Fibroblast of mammary gland (primary cell): ENCODE measurements around the gene MPZL3.

Experiments used
- DNase-seq: peaks from one replicate; pipeline ENCODE4 v3.0.0-alpha.2; 2010; ENCODE audit warnings: low read depth
- H3K4me3 ChIP-seq: 2 replicates; pipeline ENCODE4 v1.5.1; 2011; ENCODE audit warnings: low read depth, mild to moderate bottlenecking, low read length, moderate library complexity; ENCODE audit not compliant: control insufficient read depth
- TF ChIP-seq, protein P1 (sequence below): conservative IDR thresholded peaks from 2 replicates; pipeline ENCODE4 v1.5.1; 2011; ENCODE audit warnings: low read depth, low read length, inconsistent platforms; ENCODE audit not compliant: control insufficient read depth, insufficient read depth

The MPZL3 gene

DNA sequence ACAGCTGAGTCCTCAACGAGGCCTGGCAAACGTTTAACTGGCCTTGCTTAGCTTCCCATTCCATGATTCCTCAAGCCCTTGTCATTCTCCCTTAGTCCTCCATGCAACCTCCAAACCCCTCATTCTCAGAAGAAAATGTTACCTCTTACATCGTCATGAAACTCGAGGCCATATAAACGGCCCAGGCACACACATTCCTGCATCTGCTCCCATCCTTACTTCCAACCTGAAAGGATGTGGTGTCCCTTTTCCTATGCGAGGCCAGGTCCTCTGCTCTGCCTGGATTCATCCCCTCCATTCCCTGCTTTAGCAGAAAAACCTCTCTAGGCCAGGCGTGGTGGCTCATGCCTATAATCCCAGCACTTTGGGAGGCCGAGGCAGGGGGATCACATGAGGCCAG lies 9.0 kb downstream of the MPZL3 start:
- no peak overlapping the region for H3K4me3 ChIP-seq
- TF ChIP-seq, protein P1, sequence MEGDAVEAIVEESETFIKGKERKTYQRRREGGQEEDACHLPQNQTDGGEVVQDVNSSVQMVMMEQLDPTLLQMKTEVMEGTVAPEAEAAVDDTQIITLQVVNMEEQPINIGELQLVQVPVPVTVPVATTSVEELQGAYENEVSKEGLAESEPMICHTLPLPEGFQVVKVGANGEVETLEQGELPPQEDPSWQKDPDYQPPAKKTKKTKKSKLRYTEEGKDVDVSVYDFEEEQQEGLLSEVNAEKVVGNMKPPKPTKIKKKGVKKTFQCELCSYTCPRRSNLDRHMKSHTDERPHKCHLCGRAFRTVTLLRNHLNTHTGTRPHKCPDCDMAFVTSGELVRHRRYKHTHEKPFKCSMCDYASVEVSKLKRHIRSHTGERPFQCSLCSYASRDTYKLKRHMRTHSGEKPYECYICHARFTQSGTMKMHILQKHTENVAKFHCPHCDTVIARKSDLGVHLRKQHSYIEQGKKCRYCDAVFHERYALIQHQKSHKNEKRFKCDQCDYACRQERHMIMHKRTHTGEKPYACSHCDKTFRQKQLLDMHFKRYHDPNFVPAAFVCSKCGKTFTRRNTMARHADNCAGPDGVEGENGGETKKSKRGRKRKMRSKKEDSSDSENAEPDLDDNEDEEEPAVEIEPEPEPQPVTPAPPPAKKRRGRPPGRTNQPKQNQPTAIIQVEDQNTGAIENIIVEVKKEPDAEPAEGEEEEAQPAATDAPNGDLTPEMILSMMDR, result no peak
- no peak for DNase-seq

DNA sequence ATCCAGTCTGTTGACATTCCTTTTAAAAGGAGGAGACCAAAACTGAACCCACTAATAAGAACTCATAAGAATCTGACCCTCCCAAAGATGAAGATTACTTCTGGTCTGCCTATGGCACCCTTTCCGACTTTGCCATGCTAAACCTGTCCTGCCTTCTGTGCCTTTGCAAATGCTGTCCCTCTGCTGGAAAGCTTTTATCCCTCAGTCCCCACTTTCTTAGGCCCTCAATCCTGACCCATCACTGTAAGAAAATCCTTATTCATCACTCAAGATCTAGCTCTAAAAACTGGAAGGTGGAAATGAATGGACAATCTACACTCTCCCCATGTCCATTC lies 10.4 kb downstream of the MPZL3 start:
- no peak overlapping the region for H3K4me3 ChIP-seq
- TF ChIP-seq, protein P1, result no peak
- DNase-seq, result no peak

DNA sequence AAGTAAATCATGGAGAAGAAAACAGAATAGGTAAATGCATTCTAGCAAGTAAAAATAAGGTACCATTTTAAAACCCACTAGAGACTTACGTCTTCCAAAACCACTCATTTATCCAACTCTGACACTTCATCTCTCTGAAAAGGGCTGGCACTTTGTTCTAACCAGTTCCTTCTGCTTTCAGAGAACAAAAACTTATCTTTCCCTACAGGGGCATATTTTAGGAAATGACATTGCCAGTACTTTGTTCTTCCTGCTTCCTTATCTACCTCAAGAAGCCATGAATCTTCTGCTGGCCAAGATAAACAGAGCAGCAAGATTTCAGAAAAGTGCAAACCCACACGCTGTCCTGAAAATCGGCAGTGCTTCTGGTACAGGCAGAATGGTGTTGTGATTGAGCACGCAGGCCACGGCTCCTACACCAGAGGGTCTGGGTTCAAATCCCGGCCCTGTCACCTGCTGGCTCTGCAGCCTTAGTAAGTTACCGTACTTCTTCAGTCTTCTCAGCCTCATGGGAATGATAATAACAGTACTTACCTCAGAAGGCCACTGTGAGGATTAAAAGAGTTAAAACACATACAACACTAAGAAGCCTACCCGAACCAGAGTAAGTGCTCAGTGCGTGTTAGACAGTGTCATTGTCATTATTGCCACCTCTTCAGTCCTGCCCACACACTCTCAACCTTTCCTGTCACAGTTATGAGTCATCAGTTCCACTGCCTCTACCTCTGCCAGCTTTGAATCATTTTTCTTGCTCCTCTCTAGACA lies 11.0 kb downstream of the MPZL3 start:
- TF ChIP-seq, protein P1, result no peak
- H3K4me3 ChIP-seq, result no peak overlapping the region
- no peak for DNase-seq

DNA sequence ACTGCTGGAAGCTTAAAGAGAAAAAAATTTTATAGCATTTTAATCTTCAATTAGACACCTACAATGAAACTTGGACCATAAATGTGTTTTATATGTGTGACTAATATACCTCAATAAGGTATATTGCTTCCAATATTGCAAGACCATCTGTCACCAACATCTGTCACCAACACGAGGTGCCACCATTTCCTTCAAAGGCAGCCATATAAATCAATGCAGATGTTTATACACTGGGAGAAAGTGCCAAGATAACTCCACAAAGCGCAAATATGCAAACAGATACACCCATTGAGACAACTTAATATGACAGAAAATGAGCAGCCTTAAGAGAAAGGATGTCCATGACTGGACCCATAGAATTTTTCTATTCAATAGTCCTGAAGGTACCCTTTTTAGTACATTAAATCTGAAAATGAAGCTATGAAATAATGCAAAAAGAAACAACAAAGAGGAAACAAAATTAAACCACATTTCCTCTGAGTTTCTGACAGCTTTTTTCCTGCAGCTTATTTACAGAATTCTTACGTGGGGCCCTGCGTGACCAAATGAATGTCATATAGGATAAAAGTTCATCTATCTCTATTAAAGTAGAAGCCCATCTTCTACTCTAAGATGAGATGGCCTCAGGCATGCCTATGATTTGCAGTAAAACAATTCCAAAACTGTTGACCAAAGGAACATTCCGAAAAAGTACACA lies 12.5 kb downstream of the MPZL3 start:
- TF ChIP-seq, protein P1, result no peak
- H3K4me3 ChIP-seq, result no peak overlapping the region
- no peak for DNase-seq

DNA sequence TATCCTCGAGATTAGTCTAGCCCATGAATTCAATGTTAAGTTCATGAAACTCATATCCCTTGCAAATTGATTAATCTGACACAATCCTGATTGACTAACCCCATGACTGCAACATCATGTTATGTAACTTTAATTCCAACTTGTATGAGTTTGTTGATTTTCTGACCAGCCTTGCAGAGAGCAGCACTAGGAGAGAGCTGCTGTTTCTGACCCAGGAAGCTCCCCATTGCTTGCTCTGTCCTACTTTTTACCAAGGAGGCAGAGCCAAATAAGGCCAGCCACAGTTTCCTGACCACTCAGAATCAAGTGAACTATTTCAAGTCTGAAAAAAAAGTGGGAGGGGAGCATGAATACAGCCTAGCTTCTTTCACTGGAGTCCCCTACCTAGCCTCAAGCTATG lies 13.2 kb downstream of the MPZL3 start:
- TF ChIP-seq, protein P1, result no peak
- DNase-seq, result no peak
- H3K4me3 ChIP-seq, result no peak overlapping the region

DNA sequence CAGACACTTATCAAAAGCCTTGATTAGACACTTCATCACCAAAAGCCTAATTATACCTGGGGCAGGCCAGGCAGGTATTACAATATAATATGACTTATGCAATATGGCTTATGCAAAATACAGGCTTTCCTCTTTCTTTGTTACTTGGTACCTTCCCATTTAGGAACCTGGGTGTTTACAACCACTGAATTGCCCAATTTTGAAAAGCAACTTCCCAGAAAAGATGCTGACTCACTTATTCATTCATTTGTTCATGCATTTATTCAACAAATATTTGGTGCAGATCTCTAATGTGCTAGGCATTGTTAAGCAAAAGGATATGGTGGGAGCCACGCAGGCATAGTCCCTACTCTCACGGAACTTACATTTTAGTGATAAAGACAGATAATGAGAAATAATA lies 13.7 kb downstream of the MPZL3 start:
- DNase-seq, result no peak
- no peak overlapping the region for H3K4me3 ChIP-seq
- TF ChIP-seq, protein P1, result no peak

DNA sequence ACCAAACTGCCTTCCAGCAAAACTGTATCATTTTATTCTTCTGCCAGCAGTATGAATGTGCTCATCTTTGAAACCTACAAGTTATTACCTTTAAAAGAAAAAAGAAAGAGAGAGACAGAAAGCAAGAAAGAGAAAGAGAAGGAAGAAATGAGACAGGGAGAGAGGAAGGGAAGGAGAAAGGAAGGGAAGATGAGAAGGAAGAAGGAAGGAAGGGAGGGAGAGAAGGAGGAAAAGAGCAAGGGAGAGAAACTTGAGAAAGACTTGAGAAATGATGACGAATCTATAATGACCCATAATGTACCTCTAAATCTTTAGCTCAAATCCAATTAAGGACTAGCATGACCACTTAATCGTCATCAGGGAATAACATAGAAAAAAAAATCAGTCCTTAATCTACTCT lies 16.0 kb downstream of the MPZL3 start:
- DNase-seq, result no peak
- TF ChIP-seq, protein P1, result no peak
- no peak overlapping the region for H3K4me3 ChIP-seq
